Mesothelial cell of epicardium (in vitro differentiated cells): ENCODE measurements around the gene IFI44. TPM values are rescaled to one million over a fixed set of nuclear protein-coding genes. Genes with fewer than 3 reads are reported as not detected.

Source experiments
- DNase-seq, 2 experiments: peaks; one replicate each; pipeline ENCODE4 v3.0.0; 2021; ENCODE audit warnings: low spot score in 2 of 2; ENCODE audit not compliant: unreplicated experiment in 2 of 2
- H3K27ac Mint-ChIP-seq: 2 replicates; pipeline ENCODE4 v1.8.0; 2021; ENCODE audit warnings: mixed read lengths
- H3K27me3 Mint-ChIP-seq: 2 replicates; pipeline ENCODE4 v1.8.0; 2021; ENCODE audit warnings: low read depth, mixed read lengths
- H3K36me3 Mint-ChIP-seq: 2 replicates; pipeline ENCODE4 v1.8.0; 2021; ENCODE audit warnings: mixed read lengths
- H3K4me1 Mint-ChIP-seq: 2 replicates; pipeline ENCODE4 v1.8.0; 2021; ENCODE audit warnings: mixed read lengths
- H3K4me3 Mint-ChIP-seq: 2 replicates; pipeline ENCODE4 v1.8.0; 2021; ENCODE audit warnings: mild to moderate bottlenecking, moderate library complexity, mixed read lengths
- H3K9me3 Mint-ChIP-seq: 2 replicates; pipeline ENCODE4 v1.8.0; 2021; ENCODE audit warnings: mixed read lengths
- total RNA-seq: library from RNA; stranded (reverse); gene quantifications from 3 replicates; pipeline ENCODE4 v1.2.1, GENCODE V29; 2021
- TF ChIP-seq, protein P1 (sequence below): fragments of 200-600 bp; sonication (generic); IDR thresholded peaks from one replicate; pipeline ENCODE4 v1.5.0; 2021; ENCODE audit warnings: antibody characterized with exemption; ENCODE audit not compliant: unreplicated experiment

The IFI44 gene
- total RNA-seq, 1 donor from 2014 or later = 94.3 TPM

DNA sequence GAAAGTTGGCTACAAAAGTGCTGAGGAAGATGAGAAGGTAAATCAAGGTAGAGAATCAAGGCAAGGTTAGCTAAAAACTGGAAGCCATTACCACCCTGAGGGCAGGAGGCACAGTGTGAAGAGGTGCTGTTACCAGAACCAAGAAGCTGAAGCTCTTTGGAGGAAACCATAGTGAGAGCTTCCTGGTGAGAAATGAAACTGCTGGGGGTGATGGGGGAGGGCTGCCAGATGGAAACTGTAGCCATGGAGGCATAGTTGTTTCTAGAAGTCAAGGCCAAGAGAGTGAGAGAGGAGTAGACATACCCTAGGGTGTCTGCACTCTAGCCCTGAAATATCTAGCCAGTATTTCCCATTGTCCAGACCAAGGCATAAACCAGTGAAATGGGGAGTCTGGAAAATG, 28.7 kb downstream of the IFI44 start:
- no peak for DNase-seq
- no peaks in the 10 kb centered on the region for H3K9me3 Mint-ChIP-seq
- TF ChIP-seq, protein P1, sequence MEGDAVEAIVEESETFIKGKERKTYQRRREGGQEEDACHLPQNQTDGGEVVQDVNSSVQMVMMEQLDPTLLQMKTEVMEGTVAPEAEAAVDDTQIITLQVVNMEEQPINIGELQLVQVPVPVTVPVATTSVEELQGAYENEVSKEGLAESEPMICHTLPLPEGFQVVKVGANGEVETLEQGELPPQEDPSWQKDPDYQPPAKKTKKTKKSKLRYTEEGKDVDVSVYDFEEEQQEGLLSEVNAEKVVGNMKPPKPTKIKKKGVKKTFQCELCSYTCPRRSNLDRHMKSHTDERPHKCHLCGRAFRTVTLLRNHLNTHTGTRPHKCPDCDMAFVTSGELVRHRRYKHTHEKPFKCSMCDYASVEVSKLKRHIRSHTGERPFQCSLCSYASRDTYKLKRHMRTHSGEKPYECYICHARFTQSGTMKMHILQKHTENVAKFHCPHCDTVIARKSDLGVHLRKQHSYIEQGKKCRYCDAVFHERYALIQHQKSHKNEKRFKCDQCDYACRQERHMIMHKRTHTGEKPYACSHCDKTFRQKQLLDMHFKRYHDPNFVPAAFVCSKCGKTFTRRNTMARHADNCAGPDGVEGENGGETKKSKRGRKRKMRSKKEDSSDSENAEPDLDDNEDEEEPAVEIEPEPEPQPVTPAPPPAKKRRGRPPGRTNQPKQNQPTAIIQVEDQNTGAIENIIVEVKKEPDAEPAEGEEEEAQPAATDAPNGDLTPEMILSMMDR = no peak
- no peaks in the 10 kb centered on the region for H3K36me3 Mint-ChIP-seq
- H3K27me3 Mint-ChIP-seq = peaks cover 51% of the 10 kb centered on the region
- no peak overlapping the region for H3K4me3 Mint-ChIP-seq
- no peak overlapping the region for H3K27ac Mint-ChIP-seq
- no peaks in the 10 kb centered on the region for H3K4me1 Mint-ChIP-seq

DNA sequence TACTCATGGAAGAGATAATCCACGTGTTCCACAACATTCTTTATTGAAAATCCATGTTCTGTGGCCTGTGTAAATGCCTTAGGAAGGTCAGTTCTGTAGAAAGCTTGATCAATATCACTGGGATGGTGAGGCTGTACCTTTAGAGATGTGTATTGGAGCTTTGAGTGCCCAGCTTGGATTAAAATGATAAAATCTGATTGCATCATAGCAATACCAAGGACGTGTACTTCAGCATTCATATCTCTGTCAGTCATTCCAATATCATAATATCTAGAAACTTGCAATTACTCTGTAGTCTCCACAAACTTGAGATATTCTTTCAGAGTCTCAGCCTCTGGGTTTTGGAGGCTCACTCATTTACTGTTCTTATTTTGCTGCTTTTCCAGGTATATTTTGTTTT, 31.6 kb downstream of the IFI44 start:
- no peak overlapping the region for H3K4me3 Mint-ChIP-seq
- H3K9me3 Mint-ChIP-seq = no peaks in the 10 kb centered on the region
- H3K27ac Mint-ChIP-seq = no peak overlapping the region
- H3K27me3 Mint-ChIP-seq = peaks cover 55% of the 10 kb centered on the region
- TF ChIP-seq, protein P1 = no peak
- DNase-seq = no peak
- H3K4me1 Mint-ChIP-seq = no peaks in the 10 kb centered on the region
- no peaks in the 10 kb centered on the region for H3K36me3 Mint-ChIP-seq

DNA sequence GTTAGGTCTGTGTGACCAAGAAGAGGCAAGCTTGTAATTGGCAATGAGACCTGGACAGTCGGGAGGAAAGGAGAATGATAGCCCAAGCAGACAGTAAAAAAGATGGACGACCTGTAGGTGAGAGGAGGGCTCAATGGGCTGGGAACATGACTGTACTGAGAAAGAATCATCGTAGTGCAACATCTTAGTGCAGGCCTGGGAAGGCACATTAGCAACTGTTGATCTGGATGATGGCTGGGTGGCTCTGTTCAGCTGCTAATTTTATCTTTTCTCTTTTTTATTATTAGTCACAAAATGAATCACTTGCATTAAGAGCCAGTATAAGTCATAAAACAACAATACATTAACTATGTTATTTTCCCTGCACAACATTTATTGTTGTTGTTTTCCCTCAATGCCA, 32.9 kb downstream of the IFI44 start:
- no peak overlapping the region for H3K4me3 Mint-ChIP-seq
- no peaks in the 10 kb centered on the region for H3K36me3 Mint-ChIP-seq
- DNase-seq = no peak
- TF ChIP-seq, protein P1 = no peak
- H3K27ac Mint-ChIP-seq = no peak overlapping the region
- no peaks in the 10 kb centered on the region for H3K9me3 Mint-ChIP-seq
- H3K4me1 Mint-ChIP-seq = no peaks in the 10 kb centered on the region
- peaks cover 47% of the 10 kb centered on the region for H3K27me3 Mint-ChIP-seq

DNA sequence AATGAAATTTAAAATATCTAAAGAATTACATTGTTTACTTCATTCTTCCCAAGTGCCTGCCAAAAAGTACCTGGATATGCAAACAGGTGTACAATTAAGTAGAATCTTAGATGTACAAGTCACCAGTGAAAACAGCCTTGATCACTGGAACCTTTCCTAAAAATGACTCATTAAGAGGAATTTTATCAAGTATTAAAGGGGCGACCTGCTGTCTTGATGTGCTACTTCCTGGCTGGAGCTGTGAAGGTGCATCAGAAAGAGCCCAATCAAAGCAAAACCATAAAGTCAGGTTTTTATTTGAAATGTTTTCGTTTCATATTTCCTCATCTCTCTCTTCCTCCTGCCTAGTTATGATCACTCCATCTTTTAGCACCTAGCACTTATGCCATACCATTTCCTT, 33.4 kb downstream of the IFI44 start:
- no peak for DNase-seq
- H3K9me3 Mint-ChIP-seq = no peaks in the 10 kb centered on the region
- H3K4me1 Mint-ChIP-seq = no peaks in the 10 kb centered on the region
- H3K4me3 Mint-ChIP-seq = no peak overlapping the region
- H3K27me3 Mint-ChIP-seq = peaks cover 41% of the 10 kb centered on the region
- no peaks in the 10 kb centered on the region for H3K36me3 Mint-ChIP-seq
- H3K27ac Mint-ChIP-seq = no peak overlapping the region
- TF ChIP-seq, protein P1 = no peak

DNA sequence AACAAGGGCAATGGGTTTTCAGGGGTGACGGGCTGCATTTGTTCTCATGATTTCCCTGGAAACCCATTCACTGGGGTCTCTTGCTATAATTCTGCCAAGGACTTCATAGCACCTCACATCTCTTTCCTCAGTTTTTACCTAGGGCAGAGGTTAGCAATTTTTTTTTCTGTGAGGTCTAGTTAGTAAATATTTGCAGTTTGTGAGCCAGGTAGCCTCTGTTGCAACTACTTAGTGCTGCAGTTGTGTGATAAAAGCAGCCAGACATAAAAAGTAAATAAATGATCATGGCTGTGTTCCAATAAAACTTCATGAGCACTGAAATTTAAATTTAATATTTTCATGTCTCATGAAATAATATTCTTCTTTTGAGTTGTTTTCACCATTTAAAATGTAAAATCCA, 37.7 kb downstream of the IFI44 start:
- H3K27ac Mint-ChIP-seq = no peak overlapping the region
- TF ChIP-seq, protein P1 = no peak
- H3K4me1 Mint-ChIP-seq = no peaks in the 10 kb centered on the region
- peaks cover 28% of the 10 kb centered on the region for H3K27me3 Mint-ChIP-seq
- no peaks in the 10 kb centered on the region for H3K9me3 Mint-ChIP-seq
- no peak overlapping the region for H3K4me3 Mint-ChIP-seq
- no peak for DNase-seq
- no peaks in the 10 kb centered on the region for H3K36me3 Mint-ChIP-seq

DNA sequence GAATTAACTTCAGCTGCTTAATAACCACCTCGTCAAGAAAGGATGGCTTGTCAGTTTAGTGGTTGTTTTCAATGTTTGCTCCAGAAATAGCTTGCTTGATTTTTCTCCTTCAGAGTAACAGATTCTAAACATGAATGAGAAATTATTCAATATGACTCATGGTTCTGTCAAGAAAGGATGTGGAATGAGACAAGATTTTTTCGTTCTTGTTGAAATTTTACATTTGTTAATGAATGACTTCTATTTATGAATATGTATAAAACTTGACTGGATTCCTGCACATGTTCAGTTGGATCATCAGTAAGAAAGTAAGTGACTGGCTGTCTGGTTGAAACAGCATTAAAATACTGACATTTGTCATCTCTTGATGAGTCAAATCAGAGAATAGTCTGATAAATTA, 38.3 kb downstream of the IFI44 start:
- Mint-ChIP-seq H3K36me3 (no peaks in the 10 kb centered on the region), H3K9me3 (no peaks in the 10 kb centered on the region), H3K27ac (no peak overlapping the region), H3K27me3 (peaks cover 28% of the 10 kb centered on the region), H3K4me3 (no peak overlapping the region), H3K4me1 (no peaks in the 10 kb centered on the region)
- no peak for DNase-seq
- TF ChIP-seq, protein P1 = no peak
